ENCODE measurements around the gene B4GALNT2.
"Not testable (repeated sequence)": the region's sequence is repeated elsewhere in the genome, so short reads cannot be mapped to it uniquely, and the experiment has no call there.

Gene B4GALNT2

DNA sequence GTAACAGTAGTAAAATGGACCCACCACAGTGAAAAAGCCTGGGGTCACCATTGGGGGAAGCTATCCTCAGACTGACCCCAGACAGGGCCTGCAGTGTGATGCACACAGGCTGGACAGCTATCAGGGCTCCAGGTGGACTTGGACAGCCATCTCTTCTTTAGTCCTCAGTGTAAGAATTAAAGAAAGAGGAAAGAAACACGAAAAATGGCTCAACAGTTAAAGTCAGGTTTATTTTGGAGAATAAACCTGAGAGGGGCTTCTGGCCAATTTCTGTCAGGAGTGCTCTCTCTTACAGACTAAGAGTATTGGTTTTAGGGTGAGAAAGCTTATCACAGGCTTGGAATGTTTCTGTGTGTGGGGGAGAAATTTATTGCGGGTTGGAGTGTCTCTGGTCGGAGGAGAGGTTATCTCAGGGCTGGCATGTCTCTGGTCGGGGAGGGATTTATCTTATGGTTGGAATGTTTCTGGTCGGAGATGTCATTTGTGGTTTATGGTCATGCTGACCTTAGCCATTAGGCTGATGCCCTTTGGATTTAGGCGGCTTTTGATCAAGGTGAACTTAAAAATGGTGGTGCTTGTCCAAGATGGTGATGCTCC lies 10.8 kb upstream of the B4GALNT2 start:
- no peak for DNase-seq (ENCODE audit: low spot score)

DNA sequence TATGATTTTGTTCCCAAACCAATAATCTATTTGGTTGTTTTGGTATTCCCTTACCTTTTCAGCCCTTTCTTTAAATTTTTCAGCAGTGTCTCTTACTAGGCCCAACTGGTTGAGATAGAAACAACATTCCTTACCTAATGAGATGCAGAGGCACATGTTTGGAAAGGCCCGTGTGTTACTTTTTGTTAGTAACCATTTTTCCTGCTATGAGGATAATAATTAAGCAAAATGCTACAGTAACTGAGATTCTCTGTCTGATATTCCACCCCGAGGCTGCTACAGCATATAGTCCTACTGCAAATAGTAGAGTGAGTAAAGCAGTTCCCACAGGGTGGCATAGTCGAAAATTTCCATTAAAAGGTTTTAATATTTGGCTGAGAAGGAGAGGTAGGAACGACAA lies 10.0 kb upstream of the B4GALNT2 start:
- no peak for DNase-seq (ENCODE audit: low spot score)

- no peak for DNase-seq (ENCODE audit: low spot score)
Observed at GRCh38 chr17:49123061-49123460, 9.5 kb upstream of the B4GALNT2 start.

DNA sequence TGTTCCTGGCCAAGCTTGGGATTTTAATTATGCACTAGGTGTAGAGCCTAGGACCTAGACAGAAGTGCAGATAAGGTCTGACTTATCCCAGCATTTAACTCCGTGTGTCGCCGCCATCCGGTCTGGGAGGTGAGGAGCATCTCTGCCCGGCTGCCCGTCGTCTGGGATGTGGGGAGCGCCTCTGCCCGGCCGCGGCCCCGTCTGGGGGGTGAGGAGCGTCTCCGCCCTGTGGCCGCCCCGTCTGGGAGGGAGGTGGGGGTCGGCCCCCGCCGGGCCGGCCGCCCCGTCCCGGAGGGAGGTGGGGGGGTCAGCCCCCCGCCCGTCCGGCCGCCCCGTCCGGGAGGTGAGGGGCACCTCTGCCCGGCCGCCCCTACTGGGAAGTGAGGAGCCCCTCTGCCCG lies 7.1 kb upstream of the B4GALNT2 start:
- no peak for DNase-seq (ENCODE audit: low spot score)

- DNase-seq (ENCODE audit: low spot score) = not testable (repeated sequence)
Observed at GRCh38 chr17:49126183-49126859, 6.2 kb upstream of the B4GALNT2 start.

DNA sequence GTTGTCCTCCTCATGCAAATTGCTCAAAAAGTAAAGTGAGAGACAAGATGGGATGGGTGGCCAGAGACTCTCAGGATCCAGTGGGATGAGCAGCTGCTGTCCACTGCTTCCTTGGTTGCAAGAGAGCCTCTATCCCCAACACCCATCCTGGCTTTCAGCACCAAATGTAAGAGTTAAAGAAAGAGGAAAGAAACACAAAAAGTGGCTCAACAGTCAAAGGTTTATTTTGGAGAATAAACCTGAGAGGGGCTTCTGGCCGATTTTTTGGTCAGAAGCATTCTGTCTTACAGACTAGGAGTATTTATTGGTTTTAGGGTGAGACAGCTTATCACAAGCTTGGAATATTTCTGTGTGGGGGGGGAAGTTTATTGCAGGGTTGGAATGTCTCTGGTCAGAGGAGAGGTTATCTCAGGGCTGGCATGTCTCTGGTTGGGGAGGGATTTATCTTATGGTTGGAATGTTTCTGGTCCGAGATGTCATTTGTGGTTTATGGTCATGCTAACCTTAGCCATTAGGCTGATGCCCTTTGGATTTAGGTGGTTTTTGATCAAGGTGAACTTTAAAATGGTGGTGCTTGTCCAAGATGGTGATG lies 3.1 kb upstream of the B4GALNT2 start:
- DNase-seq (ENCODE audit: low spot score) = not testable (repeated sequence)

GRCh38 chr17:49130891-49131290 lies 1.7 kb upstream of the B4GALNT2 start:
- no peak for DNase-seq (ENCODE audit: low spot score)

GRCh38 chr17:49132317-49132698 lies 261 bp upstream of the B4GALNT2 start:
- DNase-seq (ENCODE audit: low spot score) = no peak

- no peak for DNase-seq (ENCODE audit: low spot score)
Observed at GRCh38 chr17:49136335-49136734, 3.8 kb downstream of the B4GALNT2 start.

DNA sequence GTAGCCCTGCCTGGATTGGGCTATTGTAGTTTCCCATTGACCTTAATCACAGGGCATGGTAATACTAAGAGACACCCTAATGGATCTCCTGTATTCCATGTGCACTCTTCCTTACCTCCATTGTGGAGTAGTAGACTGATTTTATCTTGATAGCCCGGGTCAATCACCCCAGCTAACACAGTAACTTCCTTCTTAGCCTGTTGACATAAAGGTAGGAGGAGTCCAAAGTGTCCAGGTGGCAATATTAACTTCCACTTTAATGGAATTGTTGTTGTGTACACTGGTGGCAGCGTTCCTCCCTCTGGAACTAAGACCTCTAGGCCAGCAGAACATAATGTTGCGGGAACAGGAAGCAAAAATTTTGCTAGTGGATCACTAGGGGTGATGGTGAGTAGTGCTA lies 13.1 kb downstream of the B4GALNT2 start:
- not testable (repeated sequence) for DNase-seq (ENCODE audit: low spot score)

- no peak for DNase-seq (ENCODE audit: low spot score)
Observed at GRCh38 chr17:49146620-49147306, 14.2 kb downstream of the B4GALNT2 start.

- DNase-seq (ENCODE audit: low spot score) = no peak
Observed at GRCh38 chr17:49148171-49148570, 15.6 kb downstream of the B4GALNT2 start.

- no peak for DNase-seq (ENCODE audit: low spot score)
Observed at GRCh38 chr17:49151996-49152395, 19.4 kb downstream of the B4GALNT2 start.

GRCh38 chr17:49156256-49156655 lies 23.7 kb downstream of the B4GALNT2 start:
- DNase-seq (ENCODE audit: low spot score) = no peak

DNA sequence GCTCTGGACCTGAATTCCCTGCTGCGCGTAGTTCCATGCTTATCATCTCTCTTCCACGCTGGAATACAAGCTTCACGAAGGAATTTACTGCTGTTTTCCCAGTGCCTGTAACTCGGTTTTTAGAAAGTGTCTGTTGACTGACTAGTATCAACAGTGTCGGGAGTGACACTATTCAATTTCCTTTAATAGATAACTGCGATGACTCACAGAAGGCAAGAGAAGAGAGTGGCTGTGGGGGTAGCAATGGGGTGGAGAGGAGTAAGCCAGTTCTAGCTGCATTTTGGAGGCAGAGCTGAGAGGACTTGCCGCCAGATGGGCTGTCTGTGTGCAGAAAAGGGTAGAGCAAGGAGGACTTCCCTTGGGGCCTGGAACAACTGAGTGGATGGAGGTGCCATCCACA lies 25.2 kb downstream of the B4GALNT2 start:
- DNase-seq (ENCODE audit: low spot score) = no peak

DNA sequence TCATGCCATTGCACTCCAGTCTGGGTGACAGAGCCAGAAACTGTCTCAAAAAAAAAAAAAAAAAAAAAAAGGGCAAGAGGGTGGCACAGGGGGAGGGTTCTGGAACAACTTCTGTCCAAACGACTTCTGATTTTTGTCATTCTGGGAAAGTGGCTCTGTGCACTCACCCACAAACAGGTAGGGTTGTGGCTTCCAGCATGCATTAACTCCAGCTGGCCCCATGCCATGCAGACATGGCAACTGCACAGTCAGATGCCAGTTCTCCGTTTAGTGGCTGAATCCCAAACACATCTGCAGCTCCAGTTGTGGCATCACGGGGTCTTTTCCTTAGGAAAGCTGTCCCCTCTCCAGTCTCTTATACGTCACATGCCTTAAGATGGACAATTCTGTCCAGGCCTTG lies 30.3 kb downstream of the B4GALNT2 start:
- DNase-seq (ENCODE audit: low spot score) = no peak

DNA sequence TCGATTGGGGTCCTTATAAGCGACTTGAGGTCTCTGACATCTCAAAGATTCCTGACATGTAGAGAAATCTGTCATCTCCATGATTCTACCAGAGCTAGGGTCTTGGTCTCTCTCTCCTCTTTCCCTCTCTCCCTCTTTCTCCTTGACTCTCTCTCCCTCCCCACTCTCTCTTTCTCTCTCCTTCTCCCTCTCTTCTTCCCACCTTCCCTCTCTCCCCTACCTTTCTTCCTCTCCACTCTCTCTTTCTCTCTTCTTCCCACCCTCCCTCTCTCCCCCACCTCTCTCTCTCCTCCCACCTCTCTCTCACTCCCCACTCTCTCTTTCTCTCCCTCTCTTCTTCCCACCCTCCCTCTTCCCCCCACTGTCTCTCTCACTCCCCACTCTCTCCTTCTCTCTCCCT lies 32.6 kb downstream of the B4GALNT2 start:
- DNase-seq (ENCODE audit: low spot score) = no peak

DNA sequence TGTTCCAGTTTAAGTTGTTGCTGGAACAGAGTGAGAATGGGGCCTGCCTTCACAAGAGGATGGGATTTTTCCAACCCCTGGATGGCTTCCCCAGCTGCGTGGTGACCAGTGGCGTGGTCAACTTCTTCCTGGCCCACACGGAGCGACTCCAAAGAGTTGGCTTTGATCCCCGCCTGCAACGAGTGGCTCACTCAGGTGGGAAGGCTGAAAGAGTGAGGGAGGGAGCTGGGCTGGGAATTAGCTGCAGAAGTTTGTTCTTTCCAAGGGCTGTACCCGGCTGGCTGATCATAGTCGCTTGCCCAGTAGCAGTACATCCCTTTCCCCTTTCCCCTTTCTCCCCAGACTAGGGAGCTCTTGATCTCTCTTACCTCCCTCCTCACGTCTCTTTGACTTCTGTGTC lies 36.1 kb downstream of the B4GALNT2 start:
- no peak for DNase-seq (ENCODE audit: low spot score)

- DNase-seq (ENCODE audit: low spot score) = no peak
Observed at GRCh38 chr17:49170216-49170615, 37.6 kb downstream of the B4GALNT2 start.

DNA sequence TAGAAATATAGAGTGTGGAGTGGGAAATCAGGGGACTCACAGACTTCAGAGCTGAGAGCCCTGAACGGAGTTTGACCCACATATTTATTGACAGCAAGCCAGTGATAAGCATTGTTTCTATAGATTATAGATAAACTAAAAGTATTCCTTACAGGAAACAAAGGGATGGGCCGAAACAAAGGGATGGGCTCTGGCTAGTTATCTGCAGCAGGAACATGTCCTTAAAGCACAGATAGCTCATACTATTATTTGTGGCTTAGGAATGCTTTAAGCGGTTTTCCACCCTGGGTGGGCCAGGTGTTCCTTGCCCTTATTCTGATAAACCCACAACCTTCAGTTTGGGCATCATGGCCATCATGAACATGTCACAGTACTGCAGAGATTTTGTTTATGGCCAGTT lies 38.1 kb downstream of the B4GALNT2 start:
- DNase-seq (ENCODE audit: low spot score) = not testable (repeated sequence)

DNA sequence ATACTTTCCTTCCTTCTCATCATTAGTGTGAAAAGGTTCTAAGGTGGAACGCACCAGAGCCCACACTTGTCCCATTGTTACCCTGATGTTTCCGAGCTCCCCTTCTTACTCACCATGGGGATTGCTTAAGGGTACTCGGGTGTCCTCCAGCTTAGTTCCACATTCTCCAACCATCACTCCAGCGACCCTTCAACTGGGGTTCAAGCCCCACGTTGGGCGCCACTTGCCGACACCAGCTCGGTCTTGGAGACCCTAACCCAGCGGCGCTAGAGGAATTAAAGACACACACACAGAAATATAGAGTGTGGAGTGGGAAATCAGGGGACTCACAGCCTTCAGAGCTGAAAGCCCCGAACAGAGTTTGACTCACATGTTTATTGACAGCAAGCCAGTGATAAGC lies 43.4 kb downstream of the B4GALNT2 start:
- DNase-seq (ENCODE audit: low spot score) = not testable (repeated sequence)

- DNase-seq (ENCODE audit: low spot score) = peak; percentile 49
Observed at GRCh38 chr17:49180303-49180702, 47.7 kb downstream of the B4GALNT2 start.

DNA sequence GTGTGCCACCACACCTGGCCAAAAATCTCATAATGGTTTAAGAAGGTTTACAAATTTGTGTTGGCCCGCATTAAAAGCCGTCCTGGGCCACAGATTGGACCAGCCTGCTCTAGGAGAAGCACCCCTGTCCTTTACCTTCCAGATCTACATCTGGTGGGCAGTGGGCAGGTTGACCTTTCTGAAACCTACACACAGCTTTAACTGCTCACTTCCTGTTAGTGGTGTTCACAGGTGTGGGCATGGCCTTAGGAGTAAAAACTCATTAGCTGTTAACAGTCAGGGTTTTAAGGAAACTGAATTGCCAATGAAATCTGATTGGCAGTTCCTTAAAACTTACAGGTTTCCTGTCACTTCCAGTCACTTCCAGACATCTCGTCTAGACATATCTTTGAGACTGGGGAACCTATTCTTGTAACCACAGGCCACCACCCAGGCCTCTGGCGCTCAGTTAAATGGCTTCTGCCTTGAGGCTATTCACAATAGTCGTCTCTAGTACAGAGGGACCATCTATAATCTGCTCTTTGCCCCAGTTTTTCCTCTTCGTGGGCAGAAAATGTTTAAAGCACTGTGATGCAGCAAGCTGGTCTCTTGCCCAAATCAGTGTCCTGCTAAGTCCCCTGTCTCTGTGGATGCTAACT lies 48.5 kb downstream of the B4GALNT2 start:
- no peak for DNase-seq (ENCODE audit: low spot score)
